Stimulated activated naive CD8-positive, alpha-beta T cell treated with anti-CD3 and anti-CD28 coated beads, Interleukin-15, amount 100 ng/mL, for 72 hours (primary cell): Measurements from ENCODE around the gene ITGA6.

Experiments
- ATAC-seq: fragments of 150-1000 bp; cut with Tn5 transposase; 2 replicates; pipeline ENCODE4 v1.10.0; 2021; ENCODE audit warnings: mild to moderate bottlenecking, moderate library complexity
- DNase-seq, 2 donors: peaks; one replicate each; pipeline ENCODE4 v3.0.0; 2021 to 2022
- H3K27ac Mint-ChIP-seq, 2 donors: one replicate each; pipeline ENCODE4 v1.8.0; 2022; ENCODE audit warnings: mild to moderate bottlenecking in 2 of 2, mixed read lengths in 2 of 2, moderate library complexity in 2 of 2
- H3K27me3 Mint-ChIP-seq: one replicate; pipeline ENCODE4 v1.8.0; 2022; ENCODE audit warnings: mixed read lengths
- H3K4me1 Mint-ChIP-seq: one replicate; pipeline ENCODE4 v1.8.0; 2022; ENCODE audit warnings: mild to moderate bottlenecking, mixed read lengths
- H3K4me3 Mint-ChIP-seq, 2 donors: one replicate each; pipeline ENCODE4 v1.8.0; 2022; ENCODE audit warnings: mild to moderate bottlenecking in 2 of 2, mixed read lengths in 2 of 2, moderate library complexity in 1 of 2
- H3K9me3 Mint-ChIP-seq, 2 donors: one replicate each; pipeline ENCODE4 v1.8.0; 2022; ENCODE audit warnings: mixed read lengths in 2 of 2

ITGA6 gene

GRCh38 chr2:172427256-172427989 lies at the start of gene ITGA6:
Gene ITGA6 (plus strand): TSS chr2:172427586.
- H3K4me3 Mint-ChIP-seq = peak within 1 kb of the TSS; percentile 86 to 90
- DNase-seq = peak; percentile 71 to 75
- H3K4me1 Mint-ChIP-seq = peaks cover 23% of the 10 kb centered on the region
- peak within 1 kb of the TSS; percentile 34 to 80 for H3K27ac Mint-ChIP-seq
- peak; percentile 78 for ATAC-seq
- no peaks in the 10 kb centered on the region for H3K27me3 Mint-ChIP-seq
- H3K9me3 Mint-ChIP-seq = no peaks in the 10 kb centered on the region

GRCh38 chr2:172380436-172381274 lies 46.7 kb upstream of the ITGA6 start:
- ATAC-seq = no peak
- H3K9me3 Mint-ChIP-seq = peaks cover 5 to 13% of the 10 kb centered on the region in 2 donors
- H3K27me3 Mint-ChIP-seq = no peaks in the 10 kb centered on the region
- H3K27ac Mint-ChIP-seq = no peak overlapping the region
- no peak for DNase-seq
- no peak overlapping the region for H3K4me3 Mint-ChIP-seq
- no peaks in the 10 kb centered on the region for H3K4me1 Mint-ChIP-seq

- DNase-seq = no peak
- no peak overlapping the region for H3K4me3 Mint-ChIP-seq
These were observed 45.9 kb upstream of the ITGA6 start for GRCh38 chr2:172381275-172382027.

DNA sequence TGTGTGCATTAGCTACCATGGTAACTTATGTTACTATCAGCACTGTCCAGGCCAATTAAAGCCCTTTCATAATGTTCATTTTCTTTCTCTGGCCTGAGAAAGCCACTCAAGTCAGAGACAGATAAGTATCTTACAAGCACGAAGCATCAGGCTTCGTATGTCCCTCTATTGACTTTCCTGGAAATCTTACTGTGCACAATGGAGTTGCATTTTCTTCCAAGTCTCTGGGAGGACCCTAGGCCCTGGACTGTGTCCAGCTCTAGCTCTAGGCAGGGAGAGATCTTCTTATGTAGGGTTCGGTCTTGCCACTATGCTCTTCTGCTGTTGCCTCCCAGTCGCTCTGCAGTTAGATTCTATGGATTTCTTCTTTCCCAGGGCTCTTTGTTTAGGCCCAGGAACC lies 40.0 kb upstream of the ITGA6 start:
- ATAC-seq (no peak), DNase-seq (no peak)
- Mint-ChIP-seq H3K27ac (peak overlapping the region in 1 of 2 donors; percentile 1), H3K27me3 (no peaks in the 10 kb centered on the region), H3K9me3 (no peaks in the 10 kb centered on the region), H3K4me3 (no peak overlapping the region), H3K4me1 (no peaks in the 10 kb centered on the region)

More at GRCh38 chr2:172381275-172382027, 45.9 kb upstream of the ITGA6 start:
- H3K9me3 Mint-ChIP-seq = peaks cover 5 to 13% of the 10 kb centered on the region in 2 donors
- no peak overlapping the region for H3K27ac Mint-ChIP-seq
- H3K27me3 Mint-ChIP-seq = no peaks in the 10 kb centered on the region
- ATAC-seq = no peak
- no peaks in the 10 kb centered on the region for H3K4me1 Mint-ChIP-seq

DNA sequence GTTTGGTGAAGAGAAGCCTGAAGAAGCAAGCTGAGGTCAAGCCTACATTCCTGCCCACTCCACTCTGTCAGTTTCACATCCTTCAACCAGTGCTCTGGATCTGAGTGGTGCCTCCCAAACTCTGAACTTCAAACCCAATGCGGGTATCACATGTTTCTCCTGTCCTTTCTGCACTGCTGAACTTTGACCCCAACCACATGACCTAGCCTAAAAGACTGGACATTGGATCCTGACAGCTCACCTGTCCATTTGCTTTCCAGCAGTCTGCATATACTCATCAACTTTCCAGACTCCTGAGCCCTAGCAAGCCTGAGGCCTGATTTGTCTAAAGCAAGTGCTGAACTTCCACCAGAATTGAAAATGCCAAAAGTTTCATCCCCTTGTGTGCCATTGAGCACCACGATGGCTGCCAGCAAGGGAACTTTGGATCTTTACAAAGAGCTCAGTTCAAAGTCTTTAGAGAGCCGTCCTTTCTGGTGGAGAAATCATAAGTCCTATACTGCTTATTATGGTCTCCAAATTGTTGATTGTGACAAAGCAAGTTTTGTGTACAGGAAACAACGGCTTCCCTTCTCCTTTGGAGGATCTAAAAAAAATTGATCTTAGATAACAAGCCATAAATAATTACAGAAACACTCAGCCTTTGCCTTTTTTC lies 37.6 kb upstream of the ITGA6 start:
- ATAC-seq = no peak
- no peak overlapping the region for H3K27ac Mint-ChIP-seq
- DNase-seq = no peak
- no peaks in the 10 kb centered on the region for H3K4me1 Mint-ChIP-seq
- no peaks in the 10 kb centered on the region for H3K27me3 Mint-ChIP-seq
- no peaks in the 10 kb centered on the region for H3K9me3 Mint-ChIP-seq
- H3K4me3 Mint-ChIP-seq = no peak overlapping the region

- ATAC-seq = no peak
- Mint-ChIP-seq H3K27ac (no peak overlapping the region), H3K27me3 (no peaks in the 10 kb centered on the region), H3K4me3 (no peak overlapping the region), H3K9me3 (no peaks in the 10 kb centered on the region), H3K4me1 (peaks cover 6% of the 10 kb centered on the region)
- DNase-seq = no peak
These were observed 33.4 kb upstream of the ITGA6 start for GRCh38 chr2:172394002-172394401.

GRCh38 chr2:172395503-172395902 lies 31.9 kb upstream of the ITGA6 start:
- Mint-ChIP-seq H3K4me1 (peaks cover 6% of the 10 kb centered on the region), H3K9me3 (no peaks in the 10 kb centered on the region), H3K27ac (no peak overlapping the region), H3K27me3 (no peaks in the 10 kb centered on the region), H3K4me3 (no peak overlapping the region)
- no peak for ATAC-seq
- DNase-seq = no peak

DNA sequence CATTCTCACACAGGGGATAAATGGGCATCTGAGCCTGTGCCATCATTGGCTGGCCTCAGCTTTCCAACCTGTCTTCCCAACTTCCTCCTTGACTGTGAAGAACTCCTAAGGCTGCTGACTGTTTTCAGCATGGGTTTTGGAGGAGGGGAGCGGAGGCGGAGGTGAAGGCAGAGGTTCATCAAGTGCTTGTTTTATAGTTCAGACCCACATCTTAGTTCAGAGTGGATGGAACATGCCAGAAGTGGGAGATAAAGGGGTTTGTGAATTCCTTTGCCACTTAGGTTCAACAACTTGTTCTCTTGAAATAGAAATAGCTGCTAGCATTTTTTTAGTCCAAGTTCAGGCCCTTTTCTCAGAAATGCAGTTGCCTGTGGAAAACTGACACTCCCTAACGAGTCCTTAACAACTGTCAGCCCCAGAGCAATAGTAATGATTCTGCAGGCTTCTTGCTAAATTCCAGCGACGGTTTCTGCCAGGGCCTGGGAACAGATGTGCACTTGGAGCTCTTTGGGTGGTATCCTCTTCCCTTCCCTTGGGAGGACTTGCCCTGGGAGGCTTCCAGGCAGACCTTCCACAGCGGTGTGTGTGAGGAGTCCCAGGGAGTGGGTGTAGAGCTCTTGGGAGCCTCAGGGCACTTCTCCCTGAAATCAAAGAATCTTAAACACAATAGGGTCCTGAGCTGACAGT lies 30.1 kb upstream of the ITGA6 start:
- H3K27me3 Mint-ChIP-seq = no peaks in the 10 kb centered on the region
- H3K27ac Mint-ChIP-seq = no peak overlapping the region
- DNase-seq (no peak), ATAC-seq (no peak)
- peaks cover 6% of the 10 kb centered on the region for H3K4me1 Mint-ChIP-seq
- H3K4me3 Mint-ChIP-seq = no peak overlapping the region
- no peaks in the 10 kb centered on the region for H3K9me3 Mint-ChIP-seq

GRCh38 chr2:172398440-172398839 lies 28.9 kb upstream of the ITGA6 start:
- Mint-ChIP-seq H3K4me1 (peaks cover 6% of the 10 kb centered on the region), H3K27me3 (no peaks in the 10 kb centered on the region), H3K4me3 (no peak overlapping the region), H3K9me3 (no peaks in the 10 kb centered on the region), H3K27ac (no peak overlapping the region)
- DNase-seq (no peak), ATAC-seq (no peak)

GRCh38 chr2:172399765-172400164 lies 27.6 kb upstream of the ITGA6 start:
- Mint-ChIP-seq H3K27me3 (no peaks in the 10 kb centered on the region), H3K4me3 (no peak overlapping the region), H3K4me1 (peaks cover 6% of the 10 kb centered on the region), H3K27ac (no peak overlapping the region), H3K9me3 (no peaks in the 10 kb centered on the region)
- no peak for ATAC-seq
- no peak for DNase-seq

- no peaks in the 10 kb centered on the region for H3K4me1 Mint-ChIP-seq
- ATAC-seq (no peak), DNase-seq (no peak)
- H3K27me3 Mint-ChIP-seq = no peaks in the 10 kb centered on the region
- H3K9me3 Mint-ChIP-seq = no peaks in the 10 kb centered on the region
- H3K4me3 Mint-ChIP-seq = no peak overlapping the region
- no peak overlapping the region for H3K27ac Mint-ChIP-seq
These were observed 25.2 kb upstream of the ITGA6 start for GRCh38 chr2:172402198-172402597.

- ATAC-seq (no peak), DNase-seq (no peak)
- H3K4me3 Mint-ChIP-seq = no peak overlapping the region
- H3K27ac Mint-ChIP-seq = no peak overlapping the region
- no peaks in the 10 kb centered on the region for H3K4me1 Mint-ChIP-seq
- no peaks in the 10 kb centered on the region for H3K27me3 Mint-ChIP-seq
- H3K9me3 Mint-ChIP-seq = no peaks in the 10 kb centered on the region
These were observed 24.0 kb upstream of the ITGA6 start for GRCh38 chr2:172403402-172403801.

DNA sequence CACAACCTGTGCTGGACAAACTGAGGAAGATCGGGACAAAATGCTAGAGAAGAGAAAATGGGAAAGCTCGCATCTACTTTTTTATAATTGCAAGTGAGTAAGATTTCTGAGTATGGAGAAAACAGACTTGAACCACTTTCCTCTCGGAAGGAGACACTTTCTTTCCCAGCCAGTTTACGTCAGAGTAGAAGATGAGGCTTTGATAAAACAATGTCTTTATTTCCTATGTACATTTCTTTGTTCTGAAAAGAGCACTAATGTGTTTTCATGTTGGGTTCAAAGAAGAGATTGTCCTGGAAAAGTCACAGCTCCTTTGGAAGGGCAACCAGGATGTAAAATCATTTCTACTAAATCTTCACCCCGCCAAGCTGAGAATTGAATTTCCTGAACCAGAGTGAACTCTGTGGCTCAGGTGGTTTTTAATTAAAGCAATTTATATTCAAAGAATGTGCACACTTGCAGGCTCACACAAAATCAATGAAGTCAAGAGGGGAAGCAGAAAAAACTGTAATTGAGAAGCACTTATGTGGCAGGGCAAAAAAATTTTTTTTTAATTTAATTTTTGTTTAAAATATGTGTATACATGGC lies 23.4 kb upstream of the ITGA6 start:
- H3K9me3 Mint-ChIP-seq = no peaks in the 10 kb centered on the region
- H3K4me1 Mint-ChIP-seq = no peaks in the 10 kb centered on the region
- no peak overlapping the region for H3K4me3 Mint-ChIP-seq
- no peaks in the 10 kb centered on the region for H3K27me3 Mint-ChIP-seq
- ATAC-seq = no peak
- no peak overlapping the region for H3K27ac Mint-ChIP-seq
- DNase-seq = no peak

- no peak overlapping the region for H3K4me3 Mint-ChIP-seq
- no peak overlapping the region for H3K27ac Mint-ChIP-seq
- no peaks in the 10 kb centered on the region for H3K27me3 Mint-ChIP-seq
- no peak for DNase-seq
- H3K9me3 Mint-ChIP-seq = no peaks in the 10 kb centered on the region
- no peaks in the 10 kb centered on the region for H3K4me1 Mint-ChIP-seq
- no peak for ATAC-seq
These were observed 22.6 kb upstream of the ITGA6 start for GRCh38 chr2:172404824-172405223.

- Mint-ChIP-seq H3K27ac (no peak overlapping the region), H3K4me3 (no peak overlapping the region), H3K4me1 (no peaks in the 10 kb centered on the region), H3K27me3 (no peaks in the 10 kb centered on the region), H3K9me3 (no peaks in the 10 kb centered on the region)
- ATAC-seq (no peak), DNase-seq (no peak)
These were observed 21.7 kb upstream of the ITGA6 start for GRCh38 chr2:172405673-172406072.
